Kidney (tissue), 14 donors: ENCODE measurements around the gene NECAB2. TPM values are rescaled to one million over a fixed set of nuclear protein-coding genes. Genes with fewer than 3 reads are reported as not detected.

Experiments
- DNase-seq, 5 donors: peaks; one replicate each; pipeline ENCODE4 v3.0.0-alpha.2; 2013 to 2020
- FAIRE-seq: peaks from 2 replicates; lab custom pipeline; 2012; peaks lifted over from hg19 to GRCh38; lab: Jason Lieb, UNC
- H3K27ac ChIP-seq, 2 donors: one replicate each; pipeline ENCODE4 v1.7.0; 2013; ENCODE audit warnings: low read depth in 2 of 2, low read length in 2 of 2, inconsistent platforms in 1 of 2
- H3K27me3 ChIP-seq: one replicate; pipeline ENCODE4 v1.7.1; 2013; ENCODE audit warnings: low read length, inconsistent platforms; ENCODE audit not compliant: control insufficient read depth, insufficient read depth
- H3K36me3 ChIP-seq, 3 donors: one replicate each; pipeline versions ENCODE4 v1.7.0 to v1.7.1; 2013; ENCODE audit warnings: low read length in 3 of 3, control low read depth in 1 of 3, inconsistent platforms in 1 of 3; ENCODE audit not compliant: insufficient read depth in 3 of 3, control insufficient read depth in 2 of 3
- H3K4me1 ChIP-seq, 3 donors: one replicate each; pipeline versions ENCODE4 v1.7.0 to v1.7.1; 2013; ENCODE audit warnings: low read length in 3 of 3, inconsistent platforms in 1 of 3, low read depth in 1 of 3; ENCODE audit not compliant: control insufficient read depth in 2 of 3, insufficient read depth in 2 of 3
- H3K4me3 ChIP-seq, 3 donors: one replicate each; pipeline versions ENCODE4 v1.7.0 to v1.8.1; 2013; ENCODE audit warnings: low read length in 3 of 3, control low read depth in 1 of 3, inconsistent platforms in 1 of 3
- H3K9ac ChIP-seq, 3 donors: one replicate each; pipeline versions ENCODE4 v1.7.0 to v1.7.1; 2013; ENCODE audit warnings: low read length in 3 of 3, control low read depth in 1 of 3, inconsistent platforms in 1 of 3
- H3K9me3 ChIP-seq, 3 donors: one replicate each; pipeline versions ENCODE4 v1.7.0 to v1.7.1; 2013; ENCODE audit warnings: low read length in 3 of 3, control low read depth in 1 of 3, inconsistent platforms in 1 of 3; ENCODE audit not compliant: control insufficient read depth in 2 of 3, insufficient read depth in 1 of 3
- CTCF ChIP-seq: IDR thresholded peaks from 3 replicates; pipeline ENCODE4 v1.5.1; 2012; ENCODE audit warnings: mild to moderate bottlenecking, moderate library complexity, borderline replicate concordance; ENCODE audit not compliant: insufficient read depth; ENCODE audit errors: extremely low read depth
- intact Hi-C: fragments of 100-400 bp; cut with DNase I; formaldehyde crosslinking; loops from one replicate; pipeline ENCODE4 v1.11.1; 2022
- polyA plus RNA-seq: library from polyadenylated mRNA; stranded (reverse); fragments of 350-450 nt; fragmentation: Illumina TruSeq; extraction: RNeasy Lipid Tissue Mini Kit (QIAGEN cat#74804); gene quantifications from one replicate; pipeline ENCODE4 v1.2.3, GENCODE V29; 2014; ENCODE audit warnings: low read depth, low replicate concordance; ENCODE audit not compliant: insufficient read depth
- total RNA-seq: library from RNA; stranded (reverse); fragmentation: NEBNext Ultra II Directional; extraction: Animal tissue kit (Norgen Biotek cat#: 25700); gene quantifications from one replicate; pipeline ENCODE4 v1.2.1, GENCODE V29; 2021
- donor health status: control.
- donor health status: control.
- donor health status: control.
- donor health status: control.
- donor health status: control.
- donor health status: DM: yes; HTN: yes; CAD: no.
- donor health status: Normal renal cell carcinoma (clear cell type).

Gene NECAB2
- total and polyA plus RNA-seq, 2 donors from 2014 or later: 0.82 to 47.0 TPM

- Histone ChIP-seq H3K4me1 (peaks cover 0 to 19% (median 7%) of the 10 kb centered on the region in 3 donors), H3K27me3 (no peaks in the 10 kb centered on the region), H3K9ac (peak overlapping the region in 2 of 3 donors; percentile 37 to 94), H3K36me3 (no peaks in the 10 kb centered on the region), H3K9me3 (no peaks in the 10 kb centered on the region), H3K27ac (peak overlapping the region; percentile 81 to 99), H3K4me3 (peak overlapping the region in 2 of 3 donors; percentile 47 to 91)
- FAIRE-seq (no peak), DNase-seq (no peak)
- no peak for TF ChIP-seq CTCF
- intact Hi-C loops: no loop called here
Measured at GRCh38 chr16:83952587-83952939, 15.5 kb upstream of the NECAB2 start.

GRCh38 chr16:83952940-83953795, 14.9 kb upstream of the NECAB2 start, which contains the start of gene OSGIN1:
Gene OSGIN1, plus strand, starts transcription at chr16:83953240. Its CDS starts 4,432 bp downstream, at chr16:83957672.
- Histone ChIP-seq H3K27ac (peak within 1 kb of the TSS; percentile 96 to 99), H3K9me3 (no peaks in the 10 kb centered on the region), H3K4me1 (peaks cover 0 to 19% (median 7%) of the 10 kb centered on the region in 3 donors), H3K4me3 (peak within 1 kb of the TSS in 2 of 3 donors; percentile 82 to 91), H3K27me3 (no peaks in the 10 kb centered on the region), H3K9ac (peak within 1 kb of the TSS in 2 of 3 donors; percentile 65 to 94), H3K36me3 (peaks cover 0 to 2% (median 0%) of the 10 kb centered on the region in 3 donors)
- FAIRE-seq: no peak
- peak; percentile 57 to 97 (median 78) for DNase-seq
- intact Hi-C loops: no loop called here
- TF ChIP-seq CTCF: no peak

- Histone ChIP-seq H3K36me3 (peaks cover 0 to 9% (median 0%) of the 10 kb centered on the region in 3 donors), H3K9ac (peak overlapping the region in 2 of 3 donors; percentile 20 to 94), H3K27me3 (no peaks in the 10 kb centered on the region), H3K9me3 (no peaks in the 10 kb centered on the region), H3K4me3 (peak overlapping the region in 2 of 3 donors; percentile 82 to 91), H3K27ac (peak overlapping the region; percentile 96 to 99), H3K4me1 (peaks cover 0 to 19% (median 7%) of the 10 kb centered on the region in 3 donors)
- FAIRE-seq (no peak), DNase-seq (peak in 2 of 5 donors; percentile 57 to 67)
- TF ChIP-seq CTCF: peak; percentile 31
- intact Hi-C loops: no loop called here
Measured at GRCh38 chr16:83953796-83954576, 14.1 kb upstream of the NECAB2 start.
